Activated CD4-positive, alpha-beta T cell treated with anti-CD3 and anti-CD28 coated beads, Interleukin-2, amount 10 ng/mL, durations not matched to agents 7 days and 5 days (primary cell): ENCODE results near the gene LRBA. TPM values are rescaled to one million over a fixed set of nuclear protein-coding genes. Genes with fewer than 3 reads are reported as not detected.

Experiments used
- CTCF ChIA-PET: fragments of 350-600 bp; sonication (Branson Sonifier 250); formaldehyde crosslinking; loops from one replicate; lab custom pipeline; 2021; ENCODE audit warnings: antibody characterized with exemption; lab: Charles Lee
- POLR2A ChIA-PET: fragments of 350-600 bp; sonication (Branson Sonifier 250); formaldehyde crosslinking; loops from one replicate; lab custom pipeline; 2021; ENCODE audit warnings: antibody characterized with exemption; lab: Charles Lee
- DNase-seq: peaks from one replicate; pipeline ENCODE4 v3.0.0-alpha.2; 2020
- H3K27ac Mint-ChIP-seq: one replicate; pipeline ENCODE4 v1.8.0; 2021; ENCODE audit warnings: mild to moderate bottlenecking, moderate library complexity, mixed read lengths
- H3K27me3 Mint-ChIP-seq: one replicate; pipeline ENCODE4 v1.8.0; 2021; ENCODE audit warnings: mixed read lengths
- H3K36me3 Mint-ChIP-seq: one replicate; pipeline ENCODE4 v1.8.0; 2021; ENCODE audit warnings: low read depth, mixed read lengths
- H3K4me1 Mint-ChIP-seq: one replicate; pipeline ENCODE4 v1.8.0; 2021; ENCODE audit warnings: mixed read lengths
- H3K4me3 Mint-ChIP-seq: one replicate; pipeline ENCODE4 v1.8.0; 2021; ENCODE audit warnings: mild to moderate bottlenecking, moderate library complexity, mixed read lengths
- H3K9me3 Mint-ChIP-seq: one replicate; pipeline ENCODE4 v1.8.0; 2021; ENCODE audit warnings: mixed read lengths
- total RNA-seq, 2 experiments: library from RNA; stranded (reverse); gene quantifications; one replicate each; pipeline ENCODE4 v1.2.3, GENCODE V29; 2021

Gene LRBA
- total RNA-seq, 2 experiments from 2014 or later, result 44.7 to 49.6 TPM

DNA sequence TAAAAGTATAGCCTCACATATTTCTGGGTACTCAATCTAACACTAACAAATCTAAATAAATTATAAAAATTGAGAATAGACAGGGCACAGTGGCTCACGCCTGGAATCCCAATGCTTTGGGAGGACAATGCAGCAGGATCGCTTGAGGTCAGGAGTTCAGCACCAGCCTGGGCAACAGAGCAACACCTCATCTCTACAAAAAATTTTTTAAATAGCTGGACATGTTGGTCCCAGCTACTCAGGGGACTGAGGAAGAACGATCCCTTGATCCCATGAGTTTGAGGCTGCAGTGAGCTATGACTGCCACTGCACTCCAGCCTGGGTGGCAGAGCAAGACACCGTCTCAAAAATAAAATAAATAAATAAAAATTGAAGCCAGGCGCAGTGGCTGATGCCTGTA, 192.7 kb downstream of the LRBA start:
- H3K27me3 Mint-ChIP-seq, result no peaks in the 10 kb centered on the region
- peaks cover 19% of the 10 kb centered on the region for H3K4me1 Mint-ChIP-seq
- peaks cover 34% of the 10 kb centered on the region for H3K36me3 Mint-ChIP-seq
- DNase-seq, result no peak
- peaks cover 4% of the 10 kb centered on the region for H3K9me3 Mint-ChIP-seq
- no peak overlapping the region for H3K4me3 Mint-ChIP-seq
- no peak overlapping the region for H3K27ac Mint-ChIP-seq
- ChIA-PET POLR2A (no interaction called here), CTCF (interaction anchor here (0.9 kb wide), 1 partner anchor 19 kb away, joined by 3 read pairs; no protein-coding TSS in a partner anchor)

DNA sequence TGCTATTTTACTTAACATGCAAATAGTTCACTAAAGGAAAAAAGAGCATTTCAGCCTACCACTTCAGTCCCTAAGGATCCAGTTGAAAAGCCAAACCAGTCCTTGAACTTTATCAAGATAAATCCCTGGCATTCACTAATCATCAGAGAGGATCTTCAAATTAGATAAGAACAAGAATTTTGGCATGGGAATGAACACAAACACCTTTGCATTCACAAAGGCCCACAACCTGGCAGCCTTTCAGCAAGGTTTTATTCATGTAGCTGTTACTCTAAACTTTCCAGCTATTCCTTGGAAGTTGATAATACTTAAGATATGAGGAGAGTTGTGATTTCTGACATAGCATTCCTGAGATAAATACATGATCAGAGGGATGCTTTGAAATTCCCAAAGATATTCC, 193.4 kb downstream of the LRBA start:
- H3K9me3 Mint-ChIP-seq, result peaks cover 6% of the 10 kb centered on the region
- H3K4me1 Mint-ChIP-seq, result peaks cover 13% of the 10 kb centered on the region
- no peak overlapping the region for H3K27ac Mint-ChIP-seq
- no peaks in the 10 kb centered on the region for H3K27me3 Mint-ChIP-seq
- POLR2A ChIA-PET, result no interaction called here
- CTCF ChIA-PET, result no interaction called here
- no peak for DNase-seq
- peaks cover 32% of the 10 kb centered on the region for H3K36me3 Mint-ChIP-seq
- no peak overlapping the region for H3K4me3 Mint-ChIP-seq

DNA sequence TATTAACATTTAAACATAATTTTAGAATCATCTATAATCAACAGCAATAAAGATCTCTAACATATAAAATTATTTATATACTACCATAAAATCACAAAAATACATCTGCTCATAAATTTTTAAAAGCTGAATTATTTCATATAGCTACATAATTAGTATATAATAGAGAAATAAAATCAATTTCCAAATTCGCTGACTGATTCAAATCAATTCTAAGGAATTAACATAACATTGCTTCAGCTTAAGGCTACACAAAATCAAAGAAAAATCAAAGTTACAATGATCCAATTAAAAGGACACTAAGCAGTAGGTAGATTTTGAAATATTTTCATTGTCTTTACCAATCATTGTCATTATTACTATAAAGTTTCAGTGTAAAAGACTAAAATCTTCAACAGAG, 194.7 kb downstream of the LRBA start:
- Mint-ChIP-seq H3K27me3 (no peaks in the 10 kb centered on the region), H3K4me3 (no peak overlapping the region), H3K36me3 (peaks cover 30% of the 10 kb centered on the region), H3K27ac (no peak overlapping the region), H3K9me3 (peaks cover 6% of the 10 kb centered on the region), H3K4me1 (peaks cover 13% of the 10 kb centered on the region)
- ChIA-PET CTCF (no interaction called here), POLR2A (no interaction called here)
- no peak for DNase-seq

DNA sequence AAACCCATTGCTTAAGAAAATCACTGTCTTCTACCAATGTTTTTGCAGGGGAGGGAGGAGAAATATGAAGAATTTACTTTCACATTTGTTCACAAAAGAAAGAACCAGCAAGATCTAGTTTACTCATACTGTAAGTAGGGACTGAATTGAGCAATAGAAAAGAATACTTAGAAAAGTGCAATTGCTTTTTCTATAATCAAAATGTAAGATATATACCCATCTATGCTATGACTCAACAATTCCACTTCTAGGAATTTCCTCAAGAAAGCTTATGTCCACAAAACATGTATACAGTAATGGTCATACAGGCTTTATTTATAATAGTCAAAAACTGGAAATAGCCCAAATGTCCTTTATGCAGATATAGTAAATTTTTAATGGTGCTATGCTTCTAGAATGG, 196.4 kb downstream of the LRBA start:
- peaks cover 24% of the 10 kb centered on the region for H3K36me3 Mint-ChIP-seq
- peaks cover 13% of the 10 kb centered on the region for H3K4me1 Mint-ChIP-seq
- no peak overlapping the region for H3K27ac Mint-ChIP-seq
- peaks cover 6% of the 10 kb centered on the region for H3K9me3 Mint-ChIP-seq
- CTCF ChIA-PET, result no interaction called here
- no peak overlapping the region for H3K4me3 Mint-ChIP-seq
- DNase-seq, result no peak
- POLR2A ChIA-PET, result no interaction called here
- no peaks in the 10 kb centered on the region for H3K27me3 Mint-ChIP-seq

DNA sequence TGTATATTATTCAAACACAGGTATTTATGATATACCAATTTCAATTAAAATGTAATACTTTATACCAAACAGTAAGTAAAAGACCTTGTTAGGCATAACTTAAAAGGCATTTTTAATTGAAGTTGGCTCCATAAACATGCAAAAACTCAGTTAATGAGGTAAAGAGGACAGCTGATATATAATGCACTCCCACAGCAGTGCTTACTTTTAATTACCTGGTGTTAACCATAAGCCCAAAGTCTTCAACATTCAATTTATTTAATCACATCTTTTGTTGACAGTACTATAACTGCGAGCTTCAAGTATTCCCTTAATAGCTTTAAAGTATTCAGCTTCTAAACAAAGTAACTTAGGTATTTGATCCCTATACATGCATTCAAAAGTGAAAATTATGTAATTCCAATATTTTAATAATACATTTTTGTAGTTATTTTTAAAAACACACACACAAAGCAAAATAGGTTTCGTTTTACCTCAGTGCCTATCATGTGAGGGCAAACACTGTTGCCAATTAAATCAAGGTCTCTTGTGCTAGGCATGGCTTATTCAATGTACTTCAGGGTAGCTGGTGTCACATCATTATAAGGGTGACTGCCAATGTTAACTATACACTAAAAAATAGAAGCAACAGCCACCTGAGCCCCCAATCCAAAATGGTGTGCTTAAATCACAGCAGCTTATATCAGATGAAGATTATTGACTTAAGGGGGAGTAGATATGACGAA, 197.1 kb downstream of the LRBA start:
- Mint-ChIP-seq H3K4me3 (no peak overlapping the region), H3K27ac (no peak overlapping the region)

DNA sequence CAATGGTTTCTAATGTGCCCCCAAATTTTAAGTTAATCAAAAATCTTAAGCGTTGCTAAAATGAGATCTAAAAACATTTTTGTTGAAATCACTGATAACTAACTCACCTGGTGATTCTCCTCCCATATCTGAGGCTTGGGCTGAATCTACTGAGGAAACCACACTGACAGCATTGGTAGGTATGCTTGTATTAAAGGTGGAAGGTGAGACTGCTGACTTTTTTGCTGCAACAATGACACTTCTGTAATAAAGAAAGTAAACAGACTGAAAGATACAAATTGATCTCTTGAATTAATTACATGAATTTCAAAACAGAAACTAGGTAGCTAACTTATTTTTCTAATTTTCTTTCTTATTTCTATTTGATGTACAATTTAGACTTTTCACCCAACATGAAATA, 198.1 kb downstream of the LRBA start:
- H3K9me3 Mint-ChIP-seq, result peaks cover 6% of the 10 kb centered on the region
- H3K4me3 Mint-ChIP-seq, result no peak overlapping the region
- H3K27me3 Mint-ChIP-seq, result no peaks in the 10 kb centered on the region
- DNase-seq, result no peak
- H3K36me3 Mint-ChIP-seq, result peaks cover 25% of the 10 kb centered on the region
- ChIA-PET POLR2A (no interaction called here), CTCF (no interaction called here)
- peaks cover 13% of the 10 kb centered on the region for H3K4me1 Mint-ChIP-seq
- no peak overlapping the region for H3K27ac Mint-ChIP-seq

More for the DNA sequence above, 197.1 kb downstream of the LRBA start:
- no peak for DNase-seq
- H3K4me1 Mint-ChIP-seq, result peaks cover 13% of the 10 kb centered on the region
- peaks cover 25% of the 10 kb centered on the region for H3K36me3 Mint-ChIP-seq
- POLR2A ChIA-PET, result no interaction called here
- H3K27me3 Mint-ChIP-seq, result no peaks in the 10 kb centered on the region
- H3K9me3 Mint-ChIP-seq, result peaks cover 6% of the 10 kb centered on the region
- CTCF ChIA-PET, result no interaction called here

DNA sequence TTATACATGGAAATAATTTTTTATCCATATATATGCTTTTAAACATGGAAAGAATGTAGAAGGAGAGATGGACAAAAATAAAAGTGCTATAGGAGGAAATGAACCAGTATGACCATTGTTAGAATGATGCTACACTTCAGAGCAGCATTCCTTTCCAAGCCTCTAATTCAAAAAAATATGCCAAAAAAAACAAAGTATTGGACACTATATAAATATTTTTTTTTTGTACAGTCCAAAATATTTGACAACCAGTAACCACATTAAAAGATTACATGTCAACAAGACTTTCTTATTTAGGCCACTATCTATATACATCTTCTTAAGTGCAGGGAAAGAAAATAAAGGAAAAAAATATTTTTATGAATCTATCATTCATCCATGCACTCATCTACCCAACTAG, 198.6 kb downstream of the LRBA start:
- ChIA-PET CTCF (interaction anchor here (0.7 kb wide), 1 partner anchor 368 kb away, joined by 4 read pairs; no protein-coding TSS in a partner anchor), POLR2A (no interaction called here)
- no peak overlapping the region for H3K27ac Mint-ChIP-seq
- no peak for DNase-seq
- H3K4me1 Mint-ChIP-seq, result peaks cover 13% of the 10 kb centered on the region
- H3K27me3 Mint-ChIP-seq, result no peaks in the 10 kb centered on the region
- peaks cover 6% of the 10 kb centered on the region for H3K9me3 Mint-ChIP-seq
- peaks cover 23% of the 10 kb centered on the region for H3K36me3 Mint-ChIP-seq
- H3K4me3 Mint-ChIP-seq, result no peak overlapping the region

DNA sequence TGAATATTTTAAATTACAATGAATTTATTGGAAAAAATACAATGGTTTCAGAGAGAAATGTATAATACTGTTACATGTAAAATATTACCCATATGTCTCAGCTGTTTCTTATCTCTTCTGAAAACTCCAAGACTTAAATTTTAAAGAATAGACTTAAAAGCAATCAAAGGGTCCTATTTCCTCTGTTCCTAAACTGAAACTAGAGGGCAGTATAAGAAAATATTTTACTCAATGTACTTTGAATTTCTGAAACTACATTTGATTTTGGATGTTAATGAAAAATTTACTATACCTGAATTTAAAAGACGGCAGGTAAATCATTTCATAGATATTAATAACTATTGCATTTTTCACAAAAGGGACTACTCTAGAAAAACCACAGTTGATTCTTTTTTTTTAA, 200.2 kb downstream of the LRBA start:
- peaks cover 31% of the 10 kb centered on the region for H3K36me3 Mint-ChIP-seq
- no peak overlapping the region for H3K4me3 Mint-ChIP-seq
- ChIA-PET POLR2A (no interaction called here), CTCF (no interaction called here)
- no peak overlapping the region for H3K27ac Mint-ChIP-seq
- H3K9me3 Mint-ChIP-seq, result peaks cover 6% of the 10 kb centered on the region
- peaks cover 13% of the 10 kb centered on the region for H3K4me1 Mint-ChIP-seq
- H3K27me3 Mint-ChIP-seq, result no peaks in the 10 kb centered on the region
- no peak for DNase-seq

DNA sequence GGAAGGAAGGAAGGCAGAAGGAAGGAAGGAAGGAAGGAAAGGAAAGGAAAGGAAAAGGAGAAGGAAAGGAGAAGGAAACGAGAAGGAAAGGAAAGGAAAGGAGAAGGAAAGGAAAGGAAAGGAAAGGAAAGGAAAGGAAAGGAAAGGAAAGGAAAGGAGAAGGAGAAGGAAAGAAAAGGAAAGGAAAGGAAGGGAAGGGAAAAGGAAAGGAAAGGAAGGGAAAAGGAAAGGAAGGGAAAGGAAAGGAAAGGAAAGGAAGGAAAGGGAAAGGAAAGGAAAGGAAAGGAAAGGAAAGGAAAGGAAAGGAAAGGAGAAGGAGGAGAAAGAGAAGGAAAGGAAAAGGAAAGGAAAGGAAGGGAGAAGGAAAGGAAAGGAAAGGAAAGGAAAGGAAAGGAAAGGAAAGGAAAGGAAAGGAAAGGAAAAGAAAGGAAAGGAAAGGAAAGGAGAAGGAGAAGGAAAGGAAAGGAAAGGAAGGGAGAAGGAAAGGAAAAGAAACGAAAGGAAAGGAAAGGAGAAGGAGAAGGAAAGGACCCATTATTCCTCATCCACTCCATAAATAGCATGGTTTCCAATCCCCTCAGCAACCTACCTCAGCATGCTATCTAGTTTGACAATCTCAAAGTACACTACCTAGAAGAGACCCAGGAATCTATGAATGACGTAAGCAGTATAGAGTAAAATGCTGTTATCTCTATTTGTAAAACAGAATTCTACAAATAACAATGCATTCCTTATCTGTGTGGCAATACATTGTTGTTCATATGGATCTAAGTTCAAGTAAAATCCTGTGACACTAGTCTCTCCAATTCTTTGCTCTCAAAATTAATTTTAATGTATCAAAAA, 209.7 kb downstream of the LRBA start:
- Mint-ChIP-seq H3K27me3 (no peaks in the 10 kb centered on the region), H3K4me3 (no peak overlapping the region), H3K4me1 (no peaks in the 10 kb centered on the region), H3K36me3 (peaks cover 25% of the 10 kb centered on the region), H3K9me3 (peaks cover 3% of the 10 kb centered on the region), H3K27ac (no peak overlapping the region)
- POLR2A ChIA-PET, result no interaction called here
- no peak for DNase-seq
- CTCF ChIA-PET, result no interaction called here

DNA sequence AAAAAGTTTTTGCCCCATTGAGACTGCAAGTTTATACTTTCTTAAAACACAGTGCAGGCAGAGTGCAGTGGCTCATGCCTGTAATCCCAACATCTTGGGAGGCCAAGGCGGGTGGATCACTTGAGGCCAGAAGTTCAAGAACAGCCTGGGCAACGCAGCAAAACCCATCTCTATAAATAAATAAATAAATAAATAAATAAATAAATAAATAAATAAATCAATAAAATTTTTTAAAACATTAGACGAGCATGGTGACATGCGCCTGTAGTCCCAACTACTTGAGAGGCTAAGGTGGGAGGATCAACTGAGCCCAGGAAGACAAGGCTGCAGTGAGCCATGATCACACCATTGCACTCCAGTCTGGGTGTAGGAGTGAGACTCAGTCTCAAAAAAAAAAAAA, 213.3 kb downstream of the LRBA start:
- H3K36me3 Mint-ChIP-seq, result peaks cover 18% of the 10 kb centered on the region
- POLR2A ChIA-PET, result no interaction called here
- H3K27ac Mint-ChIP-seq, result no peak overlapping the region
- H3K4me1 Mint-ChIP-seq, result no peaks in the 10 kb centered on the region
- CTCF ChIA-PET, result no interaction called here
- no peaks in the 10 kb centered on the region for H3K9me3 Mint-ChIP-seq
- no peak overlapping the region for H3K4me3 Mint-ChIP-seq
- H3K27me3 Mint-ChIP-seq, result no peaks in the 10 kb centered on the region
- no peak for DNase-seq

DNA sequence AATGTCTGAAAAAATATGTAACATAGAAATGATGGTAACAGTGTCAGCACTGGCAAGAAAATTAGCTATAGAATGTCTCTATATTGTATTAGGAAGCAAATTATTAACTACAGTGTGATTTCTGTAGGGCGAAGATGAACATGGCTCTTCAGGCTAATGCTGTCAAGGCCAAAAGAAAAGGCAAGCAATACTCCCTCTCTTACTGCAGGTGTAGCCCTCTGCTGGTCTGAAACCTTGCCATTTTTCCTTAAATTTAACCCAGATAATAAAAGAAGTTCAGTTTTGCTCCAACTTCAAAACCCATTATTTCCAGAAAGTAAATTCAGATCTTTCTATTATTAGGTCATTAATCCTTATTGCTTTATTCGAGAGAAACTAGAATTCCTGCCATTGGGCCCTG, 215.9 kb downstream of the LRBA start:
- Mint-ChIP-seq H3K27ac (no peak overlapping the region), H3K36me3 (peaks cover 10% of the 10 kb centered on the region), H3K9me3 (no peaks in the 10 kb centered on the region), H3K4me1 (no peaks in the 10 kb centered on the region), H3K4me3 (no peak overlapping the region), H3K27me3 (no peaks in the 10 kb centered on the region)
- ChIA-PET POLR2A (no interaction called here), CTCF (no interaction called here)
- no peak for DNase-seq

DNA sequence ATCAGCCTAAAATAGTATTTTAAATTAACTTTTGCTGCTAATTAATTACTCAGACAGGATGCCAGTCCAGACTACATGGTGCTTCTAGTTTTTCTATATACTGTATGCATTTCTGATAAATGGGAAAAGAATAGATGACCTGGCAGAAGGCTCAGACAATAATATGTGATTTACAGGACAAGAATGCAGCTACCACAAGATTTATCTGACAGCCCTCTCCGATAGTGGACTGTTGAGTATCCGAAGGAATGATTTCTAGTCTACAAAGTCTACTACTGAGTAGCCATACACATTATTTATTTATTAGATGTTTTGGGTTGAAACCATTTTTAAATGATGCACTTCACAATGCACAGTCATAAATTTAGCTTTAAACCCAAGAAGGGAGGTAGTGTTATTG, 220.4 kb downstream of the LRBA start:
- H3K27me3 Mint-ChIP-seq, result no peaks in the 10 kb centered on the region
- POLR2A ChIA-PET, result no interaction called here
- H3K36me3 Mint-ChIP-seq, result peaks cover 7% of the 10 kb centered on the region
- CTCF ChIA-PET, result no interaction called here
- no peak overlapping the region for H3K4me3 Mint-ChIP-seq
- DNase-seq, result no peak
- no peaks in the 10 kb centered on the region for H3K4me1 Mint-ChIP-seq
- no peaks in the 10 kb centered on the region for H3K9me3 Mint-ChIP-seq
- no peak overlapping the region for H3K27ac Mint-ChIP-seq

DNA sequence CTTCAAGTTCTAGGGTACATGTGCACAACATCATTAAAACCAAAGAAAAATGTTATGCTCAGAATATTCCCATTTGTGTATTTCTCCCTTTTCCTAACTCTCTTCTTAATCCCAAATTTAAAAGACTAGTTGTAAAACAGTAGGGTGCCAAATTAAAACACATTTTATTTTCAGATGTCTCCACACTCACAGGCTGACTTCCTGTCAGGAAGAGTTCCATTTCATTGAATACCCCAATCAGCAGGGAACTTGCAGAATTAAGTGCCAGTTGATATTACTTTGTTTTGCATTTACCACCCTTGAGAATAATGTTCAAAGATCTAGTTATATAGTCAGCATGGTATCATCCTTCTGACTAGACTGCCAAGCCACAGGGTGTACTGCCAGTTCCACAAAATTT, 225.2 kb downstream of the LRBA start:
- Mint-ChIP-seq H3K4me1 (no peaks in the 10 kb centered on the region), H3K9me3 (no peaks in the 10 kb centered on the region), H3K36me3 (peaks cover 5% of the 10 kb centered on the region), H3K27ac (no peak overlapping the region), H3K4me3 (no peak overlapping the region), H3K27me3 (no peaks in the 10 kb centered on the region)
- DNase-seq, result no peak
- CTCF ChIA-PET, result interaction anchor here (0.8 kb wide), 1 partner anchor 20 kb away, joined by 3 read pairs; no protein-coding TSS in a partner anchor
- POLR2A ChIA-PET, result no interaction called here
